HG03139 (cell line): ENCODE measurements around the gene NBL1.

Source experiments
- ATAC-seq: cut with Tn5 transposase; IDR thresholded peaks from one replicate; pipeline ENCODE4 v1.9.1; 2021; ENCODE audit not compliant: unreplicated experiment

NBL1 gene

GRCh38 chr1:19665496-19666465 is 21.7 kb downstream of the NBL1 start:
- ATAC-seq, result no peak

GRCh38 chr1:19668888-19669287 is 24.8 kb downstream of the NBL1 start:
- no peak for ATAC-seq

GRCh38 chr1:19670787-19671186 is 26.7 kb downstream of the NBL1 start:
- no peak for ATAC-seq

GRCh38 chr1:19672237-19672636 is 28.1 kb downstream of the NBL1 start:
- ATAC-seq, result no peak

GRCh38 chr1:19675797-19676196 is 31.7 kb downstream of the NBL1 start:
- no peak for ATAC-seq

- no peak for ATAC-seq
Observed at GRCh38 chr1:19676438-19676922, 32.4 kb downstream of the NBL1 start.

GRCh38 chr1:19678493-19678892 is 34.4 kb downstream of the NBL1 start:
- ATAC-seq, result no peak

- ATAC-seq, result no peak
Observed at GRCh38 chr1:19678931-19679453, 34.9 kb downstream of the NBL1 start.

GRCh38 chr1:19679691-19680090 is 35.6 kb downstream of the NBL1 start:
- ATAC-seq, result no peak

- no peak for ATAC-seq
Observed at GRCh38 chr1:19680644-19681043, 36.5 kb downstream of the NBL1 start.

- no peak for ATAC-seq
Observed at GRCh38 chr1:19682257-19682656, 38.1 kb downstream of the NBL1 start.

- ATAC-seq, result no peak
Observed at GRCh38 chr1:19682901-19683300, 38.8 kb downstream of the NBL1 start.

GRCh38 chr1:19683351-19683750 is 39.2 kb downstream of the NBL1 start:
- ATAC-seq, result no peak

- no peak for ATAC-seq
Observed at GRCh38 chr1:19684677-19685076, 40.6 kb downstream of the NBL1 start.

- ATAC-seq, result no peak
Observed at GRCh38 chr1:19685994-19686393, 41.9 kb downstream of the NBL1 start.

GRCh38 chr1:19687414-19687813 is 43.3 kb downstream of the NBL1 start:
- ATAC-seq, result no peak

- no peak for ATAC-seq
Observed at GRCh38 chr1:19688041-19688842, 44.1 kb downstream of the NBL1 start.

- no peak for ATAC-seq
Observed at GRCh38 chr1:19689085-19689757, 45.1 kb downstream of the NBL1 start.

GRCh38 chr1:19689856-19690255 is 45.7 kb downstream of the NBL1 start:
- ATAC-seq, result no peak

GRCh38 chr1:19690342-19690741 is 46.2 kb downstream of the NBL1 start:
- ATAC-seq, result no peak

- no peak for ATAC-seq
Observed at GRCh38 chr1:19694298-19694697, 50.2 kb downstream of the NBL1 start.
